CD1c-positive myeloid dendritic cell (primary cell): ENCODE results near the gene LBHD1.
"Not testable (repeated sequence)": the region's sequence is repeated elsewhere in the genome, so short reads cannot be mapped to it uniquely, and the experiment has no call there.

Experiments used
- DNase-seq: peaks from one replicate; pipeline ENCODE4 v3.0.0-alpha.2; 2016; ENCODE audit errors: extremely low spot score

LBHD1 gene

GRCh38 chr11:62621027-62621566 lies 51.0 kb downstream of the LBHD1 start:
- DNase-seq, result no peak

- not testable (repeated sequence) for DNase-seq
Observed at GRCh38 chr11:62616957-62617356, 55.1 kb downstream of the LBHD1 start.

DNA sequence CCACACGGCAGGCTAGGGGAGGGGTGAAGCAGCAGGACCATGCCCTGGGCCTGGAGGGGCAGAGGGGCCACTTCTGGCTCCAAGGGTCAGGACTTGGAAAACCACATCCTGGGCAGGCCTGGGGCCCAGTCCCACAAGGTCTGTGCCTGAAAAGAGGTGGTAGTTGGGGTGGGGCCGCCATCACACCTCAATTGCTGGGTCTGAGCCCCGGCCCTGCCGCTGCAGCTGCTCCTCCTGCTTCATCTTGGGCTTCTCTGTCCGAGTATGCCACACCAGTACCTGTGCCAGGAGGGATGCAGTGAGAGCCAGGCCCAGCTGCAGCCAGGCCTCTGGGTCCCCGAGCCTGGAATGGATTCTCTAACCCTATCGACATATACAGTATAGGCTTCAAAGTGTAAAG lies 56.5 kb downstream of the LBHD1 start:
- no peak for DNase-seq

GRCh38 chr11:62614275-62614674 lies 57.8 kb downstream of the LBHD1 start:
- DNase-seq, result no peak

DNA sequence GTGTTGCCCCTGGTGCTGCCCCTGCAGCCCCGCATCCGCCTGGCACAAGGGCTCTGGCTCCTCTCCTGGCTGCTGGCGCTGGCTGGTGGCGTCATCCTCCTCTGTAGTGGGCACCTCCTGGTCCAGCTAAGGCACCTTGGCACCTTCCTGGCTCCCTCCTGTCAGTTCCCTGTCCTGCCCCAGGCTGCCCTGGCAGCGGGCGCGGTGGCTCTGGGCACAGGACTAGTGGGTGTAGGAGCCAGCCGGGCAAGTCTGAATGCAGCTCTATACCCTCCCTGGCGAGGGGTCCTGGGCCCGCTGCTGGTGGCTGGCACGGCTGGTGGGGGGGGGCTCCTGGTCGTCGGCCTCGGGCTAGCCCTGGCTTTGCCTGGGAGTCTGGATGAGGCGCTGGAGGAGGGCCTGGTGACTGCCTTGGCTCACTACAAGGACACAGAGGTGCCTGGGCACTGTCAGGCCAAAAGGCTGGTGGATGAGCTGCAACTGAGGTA lies 58.7 kb downstream of the LBHD1 start:
- DNase-seq, result no peak
